Fibroblast of the aortic adventitia (primary cell): ENCODE data around the gene POU6F2. TPM values are rescaled to one million over a fixed set of nuclear protein-coding genes. Genes with fewer than 3 reads are reported as not detected.

Experiments used
- DNase-seq: peaks from one replicate; pipeline ENCODE4 v3.0.0-alpha.2; 2010; ENCODE audit warnings: low read depth
- H3K4me3 ChIP-seq: 2 replicates; pipeline ENCODE4 v1.5.1; 2011; ENCODE audit warnings: low read depth, mild to moderate bottlenecking, control low read depth, low read length, moderate library complexity
- CTCF ChIP-seq: IDR thresholded peaks from 2 replicates; pipeline ENCODE4 v1.5.1; 2011; ENCODE audit warnings: mild to moderate bottlenecking, low read length, control low read depth, inconsistent platforms; ENCODE audit not compliant: insufficient read depth
- total RNA-seq: library from RNA; depleted of rRNA; stranded (reverse); fragments of >200 nt; gene quantifications from 2 replicates; pipeline ENCODE4 v1.2.3, GENCODE V29; 2012; ENCODE audit warnings: low replicate concordance

Gene POU6F2
- total RNA-seq, 1 donor = not detected

GRCh38 chr7:39128287-39128843, 150.7 kb downstream of the POU6F2 start:
- TF ChIP-seq CTCF = no peak
- H3K4me3 ChIP-seq = no peak overlapping the region
- no peak for DNase-seq

DNA sequence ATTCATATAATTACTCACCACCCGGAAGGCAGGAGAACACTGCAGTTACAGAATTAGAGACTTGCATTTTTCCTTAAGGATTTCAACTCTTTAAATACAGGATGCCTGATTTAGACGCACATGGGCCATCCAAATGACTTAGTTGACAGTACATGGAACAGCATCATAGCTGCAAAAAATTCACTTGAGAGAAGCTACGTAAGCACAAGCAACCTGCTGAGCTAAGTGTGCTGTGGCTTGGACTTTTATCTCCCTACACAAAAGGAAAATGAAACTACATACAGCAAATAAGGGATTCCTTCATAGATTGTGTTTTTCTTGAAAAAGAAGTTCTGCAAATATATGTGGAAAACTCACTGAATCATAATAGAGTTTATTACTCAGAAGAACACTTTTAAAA, 152.6 kb downstream of the POU6F2 start:
- TF ChIP-seq CTCF = no peak
- DNase-seq = peak; percentile 2
- H3K4me3 ChIP-seq = no peak overlapping the region

DNA sequence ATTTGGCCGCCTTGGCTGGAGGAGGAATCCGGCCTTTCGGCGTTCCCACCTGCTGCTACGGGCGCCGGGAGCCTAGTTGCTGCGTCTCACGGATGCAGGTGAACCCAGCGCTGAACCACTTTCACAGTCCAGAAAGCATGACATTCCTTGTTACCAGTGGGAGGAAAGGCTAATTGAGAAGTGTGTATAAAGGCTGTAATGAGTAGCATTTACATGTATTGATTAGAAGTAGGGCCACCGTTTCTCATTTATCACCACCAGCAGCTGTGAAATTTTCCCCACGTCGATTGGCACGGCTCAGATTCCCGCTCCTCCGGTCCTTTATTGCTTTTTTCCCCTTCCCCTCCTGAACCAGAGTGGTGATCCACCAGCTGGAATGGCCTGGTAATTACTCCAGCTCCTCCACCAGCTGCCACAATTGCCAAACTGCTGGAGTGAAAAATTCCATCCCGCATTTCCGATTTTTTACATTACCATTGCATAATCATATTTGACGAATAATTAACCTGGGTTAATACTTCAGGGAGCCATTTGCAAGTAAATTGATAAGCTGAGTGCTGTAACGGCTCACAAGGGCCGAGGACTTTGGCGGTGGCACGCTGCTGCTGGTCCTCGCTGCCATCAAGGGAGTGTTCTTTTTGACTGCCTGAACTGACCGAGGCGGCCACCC, 153.3 kb downstream of the POU6F2 start:
- TF ChIP-seq CTCF = no peak
- H3K4me3 ChIP-seq = no peak overlapping the region
- no peak for DNase-seq

DNA sequence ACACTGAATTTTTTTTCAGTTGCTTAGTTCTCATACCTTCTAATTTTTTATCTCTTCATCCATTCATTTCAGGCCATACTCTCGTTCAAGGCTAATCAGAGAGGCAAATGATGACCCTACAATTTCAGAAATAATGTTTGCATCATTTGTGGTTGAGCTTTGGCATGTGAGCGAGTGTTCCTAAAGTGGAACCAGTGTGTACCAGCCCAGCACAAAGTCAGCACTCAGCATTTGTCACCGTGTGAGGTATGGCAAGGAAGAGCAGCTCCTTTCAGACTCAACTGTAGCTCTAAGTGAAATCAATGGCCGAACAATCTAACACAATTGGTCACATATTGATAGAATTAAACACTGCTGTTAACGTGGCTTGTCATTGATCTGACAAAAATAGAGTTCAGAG, 154.6 kb downstream of the POU6F2 start:
- H3K4me3 ChIP-seq = no peak overlapping the region
- no peak for TF ChIP-seq CTCF
- DNase-seq = no peak

GRCh38 chr7:39133088-39133487, 155.4 kb downstream of the POU6F2 start:
- H3K4me3 ChIP-seq = no peak overlapping the region
- no peak for TF ChIP-seq CTCF
- no peak for DNase-seq

DNA sequence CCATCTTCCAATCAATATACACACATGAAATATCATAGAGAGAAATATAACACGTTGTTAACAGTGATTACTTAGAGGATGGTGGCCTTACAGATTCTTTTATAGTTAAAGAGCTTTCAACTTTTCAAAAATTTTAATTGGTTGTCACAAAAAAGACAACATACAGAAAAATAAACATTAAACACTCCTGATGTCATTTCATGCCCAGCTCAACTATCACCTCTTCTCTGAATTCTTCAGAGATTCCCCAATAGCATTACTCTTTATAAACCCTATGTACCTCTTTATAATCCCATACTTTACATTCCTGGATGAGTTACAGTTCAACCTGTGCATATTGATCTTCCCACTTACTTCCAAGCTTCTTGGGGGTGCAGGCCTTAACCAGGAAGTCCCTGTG, 159.8 kb downstream of the POU6F2 start:
- no peak for DNase-seq
- H3K4me3 ChIP-seq = no peak overlapping the region
- TF ChIP-seq CTCF = no peak

DNA sequence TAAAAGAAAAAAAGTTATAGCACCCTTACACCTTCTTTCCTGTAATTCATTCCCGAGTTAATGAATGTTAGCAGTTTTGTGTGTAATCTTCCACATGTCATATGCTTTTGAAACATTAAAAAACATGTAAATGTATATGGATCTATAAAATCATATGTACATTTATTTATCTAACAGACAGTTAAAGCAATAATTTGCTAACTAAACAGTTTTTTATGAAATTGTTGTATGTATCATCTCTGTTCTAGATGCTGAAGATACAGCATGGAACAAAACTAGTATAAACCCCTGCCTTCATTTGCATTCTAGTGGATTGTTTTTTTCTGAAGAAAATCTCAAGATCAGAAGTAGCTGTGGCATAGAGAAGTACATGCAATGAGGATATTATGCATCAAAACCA, 165.0 kb downstream of the POU6F2 start:
- no peak overlapping the region for H3K4me3 ChIP-seq
- no peak for TF ChIP-seq CTCF
- no peak for DNase-seq
